ENCODE data around the gene MGME1. TPM values are rescaled to one million over a fixed set of nuclear protein-coding genes. Genes with fewer than 3 reads are reported as not detected.

MGME1 gene
- total and polyA plus RNA-seq, 7 donors = 5.0 to 17.4 (median 14.8) TPM

DNA sequence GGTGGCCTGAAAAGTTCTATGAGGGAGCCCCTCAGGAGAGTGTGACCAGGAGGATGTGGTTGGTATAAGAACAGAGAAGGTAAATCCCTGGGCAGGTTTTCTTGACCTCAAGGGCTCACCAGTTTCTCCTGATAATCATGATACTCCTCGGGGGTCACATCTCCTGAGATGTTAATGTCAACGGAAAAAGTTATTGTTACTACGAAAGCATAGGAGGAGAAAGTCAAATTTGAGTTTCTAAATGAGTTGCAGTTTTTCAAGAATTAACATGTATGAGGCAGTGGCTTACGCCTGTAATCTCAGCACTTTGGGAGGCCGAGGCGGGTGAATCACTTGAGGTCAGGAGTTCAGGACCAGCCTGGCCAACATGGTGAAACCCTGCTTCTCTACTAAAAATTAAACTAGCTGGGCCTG lies 23.4 kb downstream of the MGME1 start:
- Histone ChIP-seq H3K4me3 (no peak overlapping the region), H3K4me1 (peaks cover 0 to 8% (median 4%) of the 10 kb centered on the region in 4 donors), H3K36me3 (peaks cover 0 to 18% (median 0%) of the 10 kb centered on the region in 4 donors), H3K27ac (no peak overlapping the region), H3K27me3 (no peaks in the 10 kb centered on the region), H3K9me3 (no peaks in the 10 kb centered on the region)
- intact Hi-C loops (cut with DNase I) = loop anchor here (10.0 kb wide), 1 partner anchor 487 kb away; no protein-coding TSS in a partner anchor
- WGBS, 2 donors = 79 to 85% methylated on average over 6 of the region's 6 CpGs
- TF ChIP-seq EP300 (IDR thresholded peaks at IDR 0.05) (no peak), POLR2A (IDR thresholded peaks at IDR 0.05) (no peak), POLR2AphosphoS5 (IDR thresholded peaks at IDR 0.05) (no peak)
- TF ChIP-seq, protein P1, sequence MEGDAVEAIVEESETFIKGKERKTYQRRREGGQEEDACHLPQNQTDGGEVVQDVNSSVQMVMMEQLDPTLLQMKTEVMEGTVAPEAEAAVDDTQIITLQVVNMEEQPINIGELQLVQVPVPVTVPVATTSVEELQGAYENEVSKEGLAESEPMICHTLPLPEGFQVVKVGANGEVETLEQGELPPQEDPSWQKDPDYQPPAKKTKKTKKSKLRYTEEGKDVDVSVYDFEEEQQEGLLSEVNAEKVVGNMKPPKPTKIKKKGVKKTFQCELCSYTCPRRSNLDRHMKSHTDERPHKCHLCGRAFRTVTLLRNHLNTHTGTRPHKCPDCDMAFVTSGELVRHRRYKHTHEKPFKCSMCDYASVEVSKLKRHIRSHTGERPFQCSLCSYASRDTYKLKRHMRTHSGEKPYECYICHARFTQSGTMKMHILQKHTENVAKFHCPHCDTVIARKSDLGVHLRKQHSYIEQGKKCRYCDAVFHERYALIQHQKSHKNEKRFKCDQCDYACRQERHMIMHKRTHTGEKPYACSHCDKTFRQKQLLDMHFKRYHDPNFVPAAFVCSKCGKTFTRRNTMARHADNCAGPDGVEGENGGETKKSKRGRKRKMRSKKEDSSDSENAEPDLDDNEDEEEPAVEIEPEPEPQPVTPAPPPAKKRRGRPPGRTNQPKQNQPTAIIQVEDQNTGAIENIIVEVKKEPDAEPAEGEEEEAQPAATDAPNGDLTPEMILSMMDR (IDR thresholded peaks at IDR 0.05) = no peak
- DNase-seq = no peak

DNA sequence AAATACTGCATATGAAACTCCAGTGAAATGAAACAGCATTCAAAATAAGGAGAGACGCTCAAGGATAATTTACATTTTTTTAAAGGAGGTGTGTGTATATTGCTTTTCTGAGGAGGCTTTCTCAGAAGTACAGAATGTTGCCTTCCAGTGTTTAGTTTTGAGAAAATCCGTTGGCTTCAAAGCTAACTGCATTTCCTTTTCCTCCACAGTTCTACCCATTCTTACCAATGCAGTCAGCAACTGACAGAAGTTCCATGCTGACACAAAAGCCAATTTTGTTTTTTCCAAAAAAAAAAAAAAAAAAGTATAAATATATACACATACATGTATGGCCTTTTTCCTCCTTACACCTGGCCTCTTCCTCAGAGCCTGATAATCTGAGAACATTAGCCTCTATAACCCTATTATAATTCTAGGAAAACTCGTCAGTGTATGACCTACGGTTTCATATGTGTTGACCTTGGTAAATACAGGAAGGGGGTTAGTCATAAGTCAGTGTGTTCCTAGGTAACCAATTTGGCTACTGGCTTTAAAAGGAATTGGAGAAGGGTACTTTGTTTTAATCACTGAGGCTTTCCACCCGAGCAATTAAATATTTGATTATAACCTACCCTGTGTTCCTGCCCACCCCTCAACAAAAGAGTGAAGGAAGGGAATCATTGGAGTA lies 24.2 kb downstream of the MGME1 start:
- Histone ChIP-seq H3K4me1 (peaks cover 0 to 8% (median 4%) of the 10 kb centered on the region in 4 donors), H3K4me3 (no peak overlapping the region), H3K27me3 (no peaks in the 10 kb centered on the region), H3K27ac (peak overlapping the region in 1 of 4 donors; percentile 38), H3K9me3 (no peaks in the 10 kb centered on the region), H3K36me3 (peaks cover 0 to 17% (median 0%) of the 10 kb centered on the region in 4 donors)
- DNase-seq = no peak
- intact Hi-C loops (cut with DNase I) = loop anchor here (10.0 kb wide), 1 partner anchor 488 kb away; no protein-coding TSS in a partner anchor
- TF ChIP-seq POLR2A (IDR thresholded peaks at IDR 0.05) = no peak
- 37 to 56% methylated on average over 5 of the region's 5 CpGs for WGBS, 2 donors

DNA sequence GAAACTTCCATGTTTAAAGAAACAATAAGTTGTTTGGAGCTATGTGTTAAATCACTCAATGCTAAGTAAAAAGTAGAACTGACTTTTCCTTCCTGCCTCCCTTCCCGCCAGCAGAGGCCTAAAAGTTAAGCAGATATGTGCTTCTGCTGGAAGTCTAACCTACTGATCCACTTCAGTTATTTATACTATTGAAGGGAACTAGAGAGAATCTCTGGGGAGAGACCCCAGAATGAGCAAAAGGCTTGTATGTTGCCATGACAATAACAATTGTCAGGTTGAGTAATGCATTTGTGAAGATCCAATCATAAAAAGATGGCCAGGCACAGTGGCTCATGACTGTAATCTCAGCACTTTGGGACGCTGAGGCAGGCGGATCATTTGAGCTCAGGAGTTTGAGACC lies 24.7 kb downstream of the MGME1 start:
- TF ChIP-seq POLR2A (IDR thresholded peaks at IDR 0.05) = no peak
- TF ChIP-seq EP300 (IDR thresholded peaks at IDR 0.05) = no peak
- no peak for TF ChIP-seq POLR2AphosphoS5 (IDR thresholded peaks at IDR 0.05)
- TF ChIP-seq, protein P1 (IDR thresholded peaks at IDR 0.05) = no peak
- Histone ChIP-seq H3K4me1 (peaks cover 0 to 8% (median 4%) of the 10 kb centered on the region in 4 donors), H3K9me3 (no peaks in the 10 kb centered on the region), H3K27me3 (no peaks in the 10 kb centered on the region), H3K4me3 (no peak overlapping the region), H3K27ac (no peak overlapping the region), H3K36me3 (peaks cover 0 to 11% (median 0%) of the 10 kb centered on the region in 4 donors)
- no peak for DNase-seq
- intact Hi-C loops (cut with DNase I) = loop anchor here (10.0 kb wide), 1 partner anchor 489 kb away; no protein-coding TSS in a partner anchor
- 95% methylated on average over 3 of the region's 3 CpGs for WGBS, 2 donors

DNA sequence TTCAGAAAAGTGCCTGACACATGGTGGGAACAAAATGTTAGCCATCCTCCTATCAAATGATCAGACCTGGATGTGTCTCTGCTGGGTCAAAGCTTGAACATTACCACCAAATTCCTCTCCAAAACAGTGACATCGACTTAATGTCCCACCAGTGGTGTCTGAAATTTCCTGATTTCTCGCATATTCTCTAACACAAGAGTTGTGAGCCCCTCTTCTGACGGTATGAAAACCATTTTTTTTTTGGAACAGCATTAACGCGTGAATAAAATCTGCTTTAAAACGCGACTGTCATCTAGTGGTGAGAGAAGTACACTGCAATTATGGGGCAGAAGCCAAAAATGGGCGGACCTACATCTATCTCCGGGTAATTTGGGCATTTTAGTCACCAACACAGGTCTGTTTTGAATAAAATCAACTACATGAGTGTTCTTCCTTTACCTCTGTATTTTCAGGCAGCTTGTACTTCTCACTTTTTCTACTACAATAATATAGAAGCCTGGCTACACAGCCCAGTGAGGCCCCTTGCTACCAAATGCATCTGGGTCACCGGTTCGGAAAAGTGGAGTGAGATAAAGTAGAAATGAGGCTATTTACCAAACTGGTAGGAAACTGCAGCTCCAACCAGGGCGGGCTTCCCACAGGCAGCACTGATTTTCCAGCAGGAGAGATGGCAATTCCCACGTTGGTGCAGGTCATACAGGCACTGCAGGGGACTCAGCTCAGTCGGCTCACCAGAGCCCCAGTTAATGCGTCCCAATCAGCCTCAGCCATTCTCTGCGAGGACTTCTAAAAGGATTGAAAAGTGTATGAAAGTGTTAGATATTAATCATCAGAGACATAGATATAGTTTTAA lies 27.4 kb downstream of the MGME1 start:
- DNase-seq = no peak
- H3K27ac ChIP-seq = no peak overlapping the region
- no peaks in the 10 kb centered on the region for H3K36me3 ChIP-seq
- TF ChIP-seq, protein P1 (IDR thresholded peaks at IDR 0.05) = peak; percentile 83 to 97 (median 96)
- TF ChIP-seq POLR2A (IDR thresholded peaks at IDR 0.05) (no peak), POLR2AphosphoS5 (IDR thresholded peaks at IDR 0.05) (peak in 2 of 4 donors; percentile 50 to 51)
- peaks cover 0 to 13% (median 5%) of the 10 kb centered on the region in 4 donors for H3K4me1 ChIP-seq
- intact Hi-C loops (cut with DNase I) = loop anchor here (10.0 kb wide), 1 partner anchor 491 kb away; no protein-coding TSS in a partner anchor
- no peaks in the 10 kb centered on the region for H3K9me3 ChIP-seq
- 26 to 31% methylated on average over 16 of the region's 16 CpGs for WGBS, 2 donors
- H3K27me3 ChIP-seq = no peaks in the 10 kb centered on the region
- no peak overlapping the region for H3K4me3 ChIP-seq

DNA sequence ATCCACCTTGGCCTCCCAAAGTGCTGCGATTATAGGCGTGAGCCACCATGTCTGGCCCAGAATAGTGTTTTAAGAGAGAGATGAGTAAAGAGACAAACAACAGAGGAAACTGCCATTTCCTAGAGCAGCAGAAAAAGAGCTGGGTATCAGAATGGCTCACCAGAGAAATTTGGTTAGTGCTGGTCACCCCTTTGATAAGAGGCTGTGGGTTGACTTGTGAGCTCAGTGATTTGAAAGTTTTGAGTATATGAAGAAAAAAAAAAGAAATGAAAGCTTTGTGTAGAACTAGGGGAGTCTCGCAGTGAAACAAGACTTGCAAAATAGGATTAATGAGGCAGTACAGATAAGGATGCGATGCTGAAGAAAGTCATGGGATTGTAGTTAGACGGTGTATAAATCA lies 29.6 kb downstream of the MGME1 start:
- Histone ChIP-seq H3K36me3 (no peaks in the 10 kb centered on the region), H3K9me3 (no peaks in the 10 kb centered on the region), H3K27ac (no peak overlapping the region), H3K4me1 (peaks cover 0 to 20% (median 13%) of the 10 kb centered on the region in 4 donors), H3K4me3 (no peak overlapping the region), H3K27me3 (no peaks in the 10 kb centered on the region)
- WGBS, 2 donors = 92 to 95% methylated on average over 5 of the region's 5 CpGs
- intact Hi-C loops (cut with DNase I) = loop anchor here (10.0 kb wide), 1 partner anchor 494 kb away; no protein-coding TSS in a partner anchor
- DNase-seq = no peak
- TF ChIP-seq POLR2AphosphoS5 (IDR thresholded peaks at IDR 0.05) = no peak
- no peak for TF ChIP-seq EP300 (IDR thresholded peaks at IDR 0.05)
- TF ChIP-seq, protein P1 (IDR thresholded peaks at IDR 0.05) = no peak
- TF ChIP-seq POLR2A (IDR thresholded peaks at IDR 0.05) = no peak

Data from sigmoid colon (tissue), 7 donors.